CD4-positive, alpha-beta T cell treated with Interleukin-2 at 100 ng/mL for 4 hours (primary cell): Measurements from ENCODE around the gene RPL38.

Experiments
- DNase-seq: peaks from one replicate; pipeline ENCODE4 v3.0.0-alpha.2; 2020; ENCODE audit warnings: low spot score

Gene RPL38

DNA sequence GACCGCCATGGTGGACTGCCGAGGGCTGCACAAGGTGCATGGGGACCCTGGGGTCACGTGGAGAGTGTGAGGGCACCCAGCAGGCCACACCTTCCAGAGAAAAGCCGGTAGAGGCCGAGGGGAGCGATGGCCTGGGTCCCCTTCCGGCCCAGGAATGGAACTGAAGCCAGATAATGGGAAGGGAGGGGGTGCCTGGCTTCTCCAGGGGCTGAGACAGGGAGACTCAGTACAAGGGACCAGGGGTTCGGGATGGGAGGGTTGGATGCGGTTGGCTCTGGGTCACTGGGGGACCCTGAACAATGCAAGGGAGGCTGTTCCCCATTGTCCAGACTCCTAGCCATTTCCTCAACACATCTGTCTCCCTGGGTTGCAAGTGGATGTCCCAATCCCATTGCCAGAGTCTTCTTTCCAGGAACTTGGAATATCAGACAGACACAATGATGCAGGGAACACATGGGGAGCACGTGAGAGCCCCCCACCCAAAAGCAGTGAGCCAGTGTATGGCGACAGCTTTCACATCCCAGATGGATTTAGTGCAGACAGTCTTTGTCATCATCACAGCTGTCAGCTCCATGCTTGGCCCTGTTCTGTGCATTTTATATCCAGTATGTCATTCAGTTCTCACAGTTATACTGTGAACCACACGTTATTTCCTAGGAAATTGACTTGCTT, 47.0 kb downstream of the RPL38 start:
- no peak for DNase-seq

DNA sequence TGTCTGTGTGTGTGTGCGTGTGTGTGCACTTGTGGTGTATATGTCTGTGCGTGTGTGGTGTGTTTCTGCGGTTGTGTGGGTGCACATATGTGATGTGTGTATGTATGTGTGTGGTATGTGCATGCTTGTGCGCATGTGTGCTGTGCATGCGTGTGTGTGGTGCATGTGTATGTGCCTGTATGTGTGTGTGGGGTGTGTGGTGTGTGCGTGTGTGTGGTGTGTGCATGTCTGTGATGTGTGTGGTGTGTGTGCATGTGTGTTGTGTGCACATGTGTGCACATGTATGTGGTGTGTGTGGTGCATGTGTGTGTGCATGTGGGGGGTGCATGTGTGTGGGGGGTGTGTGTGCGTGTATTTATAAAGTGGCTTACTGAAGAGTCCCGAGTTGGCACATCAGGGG, 47.6 kb downstream of the RPL38 start:
- DNase-seq, result no peak

DNA sequence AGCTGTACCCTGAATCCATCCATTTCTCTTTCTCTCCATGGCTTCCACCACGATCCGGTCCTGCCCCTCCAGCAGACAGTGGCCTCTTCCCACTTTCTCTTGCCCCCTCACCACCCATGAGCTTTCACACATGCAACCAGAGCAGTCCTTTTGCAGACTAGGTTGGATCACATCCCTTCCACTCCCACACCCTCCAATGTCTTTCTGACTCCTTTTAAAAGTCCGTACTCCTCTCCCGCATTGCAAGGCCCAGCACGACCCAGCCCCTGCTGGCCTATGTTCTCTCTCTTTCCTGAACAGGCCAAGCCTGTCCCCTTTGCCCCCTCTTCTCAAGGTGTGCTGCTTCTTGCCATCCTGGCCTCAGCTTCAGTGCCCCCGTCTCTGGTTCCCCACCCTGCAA, 48.1 kb downstream of the RPL38 start:
- no peak for DNase-seq

DNA sequence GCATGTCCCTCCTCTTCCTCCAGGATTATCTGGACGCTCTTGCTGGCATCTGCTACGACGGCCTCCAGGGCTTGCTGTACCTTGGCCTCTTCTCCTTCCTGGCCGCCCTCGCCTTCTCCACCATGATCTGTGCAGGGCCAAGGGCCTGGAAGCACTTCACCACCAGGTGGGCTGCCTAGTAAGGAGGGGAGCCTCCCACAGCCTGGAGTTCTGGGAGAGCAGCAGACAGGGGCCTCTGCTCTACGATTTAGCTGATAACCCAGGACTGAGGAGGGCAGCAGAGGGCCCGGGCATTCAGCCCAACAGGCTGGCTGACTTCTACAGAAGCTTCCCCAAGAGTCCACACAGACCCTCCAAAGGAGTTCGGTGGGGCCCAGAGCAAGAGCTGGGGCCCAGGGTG, 48.7 kb downstream of the RPL38 start:
- no peak for DNase-seq

DNA sequence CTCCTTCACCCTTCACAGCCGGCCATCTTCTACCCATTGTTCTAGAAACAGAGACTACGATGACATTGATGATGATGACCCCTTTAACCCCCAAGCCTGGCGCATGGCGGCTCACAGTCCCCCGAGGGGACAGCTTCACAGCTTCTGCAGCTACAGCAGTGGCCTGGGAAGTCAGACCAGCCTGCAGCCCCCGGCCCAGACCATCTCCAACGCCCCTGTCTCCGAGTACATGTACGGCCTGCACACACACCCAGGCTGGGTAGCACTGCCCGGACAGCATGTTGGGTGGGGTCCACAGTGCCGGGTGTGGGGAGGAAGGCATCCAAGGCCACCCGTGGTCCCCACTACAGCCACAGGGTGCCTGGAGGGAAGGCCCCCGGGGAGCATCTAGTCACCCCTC, 49.6 kb downstream of the RPL38 start:
- DNase-seq, result no peak

DNA sequence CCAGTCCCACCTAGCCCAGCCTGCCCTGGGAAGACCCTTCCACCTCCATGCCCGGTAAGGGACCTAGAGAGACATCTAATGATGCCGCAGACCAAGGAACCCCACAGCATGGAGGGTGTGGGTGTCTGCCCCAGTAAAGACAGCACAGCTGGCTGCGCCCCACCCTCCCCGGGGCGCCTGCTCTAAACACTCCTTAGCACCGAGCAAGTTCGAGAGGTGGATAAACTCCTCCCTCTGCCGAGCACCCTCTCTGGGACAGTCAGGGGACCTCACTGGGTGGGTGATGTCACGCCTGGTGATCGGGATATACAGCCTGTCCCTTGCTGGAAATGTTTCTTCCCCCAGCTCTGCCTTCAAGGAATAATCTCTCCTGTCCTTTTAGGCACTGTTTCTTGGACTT, 53.8 kb downstream of the RPL38 start:
- no peak for DNase-seq

DNA sequence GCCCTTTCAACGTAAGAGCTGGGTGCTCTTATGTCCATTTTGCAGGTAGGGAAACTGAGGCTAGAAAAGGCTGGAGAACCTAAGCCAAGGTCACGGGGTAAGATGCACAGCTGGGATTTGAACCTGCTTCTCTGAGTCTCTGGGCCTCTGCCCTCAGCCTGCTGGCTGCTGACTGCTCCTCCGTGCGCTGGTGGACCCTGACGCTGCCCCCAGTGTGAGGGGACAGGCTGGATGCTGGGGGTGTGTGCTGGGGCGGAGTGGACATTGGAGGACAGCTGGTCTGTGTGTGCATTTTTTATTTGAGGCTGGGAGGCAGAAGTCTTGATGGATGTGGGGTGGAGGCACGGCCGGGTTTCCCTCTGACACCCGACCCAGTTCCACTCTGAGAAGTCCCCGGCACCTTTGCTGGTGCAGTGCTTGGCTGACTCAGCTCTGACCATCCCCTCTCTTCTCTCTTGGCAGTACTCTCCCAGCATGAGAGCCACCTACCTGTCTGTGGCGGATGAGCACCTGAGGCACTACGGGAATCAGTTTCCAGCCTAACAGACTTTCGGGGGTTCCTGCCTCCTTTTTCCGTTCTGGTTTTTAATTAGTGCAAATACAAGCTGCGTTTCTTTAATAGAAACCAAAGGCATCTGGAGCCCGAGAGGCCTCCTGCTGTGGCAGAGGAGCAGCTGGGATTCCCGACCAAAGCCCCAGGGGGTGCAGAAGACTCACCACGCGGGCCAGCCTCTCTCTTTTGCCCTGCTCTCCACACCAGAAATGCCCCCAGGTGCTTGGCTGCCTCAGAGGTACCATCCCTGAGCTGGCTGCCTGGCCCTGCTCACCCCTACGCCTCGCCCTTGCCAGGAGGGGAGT, 56.4 kb downstream of the RPL38 start:
- DNase-seq, result no peak
